Stimulated activated CD8-positive, alpha-beta memory T cell treated with anti-CD3 and anti-CD28 coated beads, Interleukin-12 subunit alpha, Interleukin-12 subunit beta, amount 100 ng/mL, for 4 hours (primary cell): Measurements from ENCODE around the gene TMEM272.

Source experiments
- DNase-seq: peaks from one replicate; pipeline ENCODE4 v3.0.0-alpha.2; 2020; ENCODE audit warnings: low read depth

Gene TMEM272, protein sequence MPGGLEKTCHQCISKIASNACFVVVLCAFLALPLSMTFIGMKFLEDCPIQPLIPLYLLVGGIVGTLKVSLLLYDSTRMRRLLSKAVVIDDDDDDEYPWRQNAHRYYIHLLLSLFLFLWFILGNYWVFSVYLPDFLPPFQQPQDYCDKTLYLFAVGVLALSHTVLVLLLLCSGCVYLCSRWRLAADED

GRCh38 chr13:51844862-51845573 lies at the start of gene TMEM272:
TSS of gene TMEM272 (minus strand) at chr13:51845177. CDS start at chr13:51838530, 6,647 bp downstream.
- DNase-seq = peak; percentile 26

DNA sequence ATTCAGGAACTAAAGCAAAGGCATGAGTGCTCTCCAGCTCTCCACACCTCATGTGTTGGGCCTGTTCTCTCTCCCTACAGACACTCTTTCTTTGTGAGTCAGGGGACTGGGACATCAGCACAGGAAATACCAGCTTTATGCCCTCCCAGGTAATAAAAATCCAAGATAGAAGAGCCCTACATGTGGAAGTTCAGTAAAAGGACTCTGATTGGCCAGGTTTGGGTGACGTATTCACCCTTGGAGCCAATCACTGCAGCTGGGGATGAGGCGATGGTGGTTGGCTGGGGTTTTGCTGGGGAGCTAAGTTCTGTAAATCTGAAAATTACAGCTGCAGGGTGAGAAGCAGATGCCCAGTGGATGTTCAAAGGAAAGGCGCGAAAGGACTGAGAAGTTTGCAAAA lies 49.3 kb upstream of the TMEM272 start:
- DNase-seq = no peak

DNA sequence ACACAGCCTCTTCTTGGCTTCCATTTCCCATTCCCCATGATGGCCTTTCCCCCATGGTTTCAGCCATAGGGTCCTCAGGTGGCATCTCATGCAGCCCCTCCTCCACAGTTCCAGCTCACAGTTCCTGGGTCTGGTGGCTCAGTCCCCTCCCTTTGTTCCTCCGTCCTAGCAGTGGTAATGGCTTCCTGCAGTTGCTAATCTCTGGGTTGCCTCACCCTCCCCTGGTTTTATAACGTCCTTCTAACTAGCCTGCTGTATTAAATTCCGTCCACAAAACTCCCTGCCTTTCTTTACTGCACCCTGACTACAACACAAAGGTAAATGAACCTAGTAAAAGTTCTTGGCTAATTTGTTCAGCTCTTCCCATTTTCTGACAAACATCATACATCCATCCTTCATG lies 47.7 kb upstream of the TMEM272 start:
- no peak for DNase-seq

- no peak for DNase-seq
These were observed 42.5 kb upstream of the TMEM272 start for GRCh38 chr13:51887468-51887867.

DNA sequence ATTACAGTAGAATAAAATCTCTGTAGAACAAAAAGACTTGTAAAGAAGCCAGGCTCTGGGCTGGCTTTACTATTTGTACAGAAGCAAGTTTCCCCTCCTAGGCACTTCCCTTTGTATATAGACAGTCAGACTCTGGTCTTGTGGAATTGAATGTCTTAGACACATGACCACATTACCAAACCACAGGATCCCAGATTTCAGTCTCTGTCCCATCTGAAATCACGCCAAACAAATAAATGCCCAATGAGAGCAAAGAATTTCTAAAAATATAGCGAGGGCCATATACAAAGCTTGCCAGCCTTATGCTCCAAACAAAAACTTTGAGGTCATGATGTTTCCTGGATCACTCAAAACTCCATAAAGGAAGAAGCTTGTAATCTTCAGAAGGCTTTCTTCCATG lies 40.7 kb upstream of the TMEM272 start:
- DNase-seq = no peak

- DNase-seq = no peak
These were observed 38.2 kb upstream of the TMEM272 start for GRCh38 chr13:51883226-51883600.

GRCh38 chr13:51882570-51883225 lies 37.7 kb upstream of the TMEM272 start:
- no peak for DNase-seq

DNA sequence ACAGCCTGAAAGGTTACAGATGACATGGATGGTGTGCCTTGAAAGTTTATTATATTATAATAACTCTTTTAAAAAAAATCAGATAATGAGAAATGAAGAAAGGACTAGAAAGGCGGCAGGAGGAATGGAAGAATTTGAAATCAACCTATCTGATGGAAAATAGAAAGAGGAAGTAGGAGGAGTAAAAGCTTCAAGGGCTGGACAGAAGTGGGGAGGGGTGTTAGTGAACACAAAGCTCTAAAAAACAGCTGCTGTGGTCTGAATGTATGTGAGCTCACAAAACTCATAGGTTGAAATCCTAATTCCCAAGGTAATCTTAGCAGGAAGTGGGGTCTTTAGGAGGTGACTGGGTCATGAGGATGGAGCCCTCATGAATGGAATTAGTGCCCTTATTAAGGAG lies 36.3 kb upstream of the TMEM272 start:
- no peak for DNase-seq

DNA sequence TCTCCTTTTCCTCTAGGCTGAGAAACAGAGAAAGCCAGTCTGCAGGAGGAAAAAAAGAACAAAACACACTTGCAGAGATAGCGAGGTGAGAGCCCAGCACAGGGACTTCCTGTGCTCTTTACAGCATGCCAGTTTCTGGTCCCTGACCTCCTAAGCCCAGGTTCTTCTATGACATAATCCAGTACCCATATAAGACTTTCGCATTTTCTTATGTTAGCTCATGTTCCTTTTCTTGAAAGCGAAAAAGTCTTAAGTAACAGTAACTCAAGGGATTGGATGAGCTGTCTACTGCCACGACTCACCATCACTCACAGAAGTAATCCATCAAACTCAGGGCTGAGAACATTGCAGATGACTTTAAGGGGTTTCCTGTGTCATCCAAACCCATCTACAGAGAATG lies 34.2 kb upstream of the TMEM272 start:
- no peak for DNase-seq

- no peak for DNase-seq
These were observed 29.7 kb upstream of the TMEM272 start for GRCh38 chr13:51874651-51875050.

DNA sequence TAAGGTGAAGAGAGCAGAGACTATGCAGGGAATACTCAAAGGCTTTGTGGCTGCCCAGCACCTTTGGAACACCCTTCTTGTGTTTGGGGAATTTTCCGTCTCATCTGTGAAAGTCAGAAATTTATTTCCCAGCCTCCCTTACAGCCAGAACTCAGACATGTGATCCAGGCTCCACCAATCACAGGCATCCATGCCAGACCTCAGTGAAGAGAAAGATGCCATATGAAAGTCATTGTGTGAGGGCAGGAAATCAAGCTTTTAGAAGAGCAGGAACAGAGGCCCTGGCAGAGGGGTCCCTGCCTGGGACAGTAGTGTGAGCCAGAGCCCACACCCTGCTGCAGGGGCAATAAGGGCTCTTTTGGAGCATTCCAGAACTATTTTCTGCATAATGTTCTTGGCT lies 28.9 kb upstream of the TMEM272 start:
- DNase-seq = no peak

DNA sequence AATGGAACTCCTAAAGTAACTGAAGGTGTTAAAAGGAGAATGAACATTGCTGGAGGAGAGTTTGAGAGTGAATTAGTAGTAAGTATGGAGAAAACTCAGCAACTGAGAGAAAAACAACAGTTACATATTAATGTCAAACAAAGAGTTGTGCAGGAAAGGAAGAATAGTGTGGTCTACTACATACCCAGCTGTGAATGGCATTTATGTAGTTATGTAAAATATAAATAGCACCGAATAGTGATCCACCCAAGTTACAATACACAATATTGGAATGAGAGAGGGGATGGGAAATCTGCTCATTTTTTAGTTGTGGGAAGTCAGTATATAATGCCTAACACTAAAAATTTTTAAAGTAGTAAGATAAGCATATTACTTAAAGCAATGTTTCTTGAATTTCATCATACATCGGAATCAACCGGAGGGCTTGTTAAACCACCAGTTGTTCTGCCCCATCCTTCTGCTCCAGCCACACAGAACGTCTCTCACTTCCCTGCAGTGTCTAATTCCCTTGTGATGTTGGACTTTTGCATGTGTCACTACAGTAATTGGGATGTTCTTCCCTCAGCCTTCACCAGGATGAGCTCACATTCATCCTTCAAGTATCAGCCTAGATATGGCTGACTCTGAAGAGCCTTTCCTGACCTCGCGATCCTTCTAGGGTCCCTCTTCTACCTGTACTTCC lies 28.3 kb upstream of the TMEM272 start:
- no peak for DNase-seq

DNA sequence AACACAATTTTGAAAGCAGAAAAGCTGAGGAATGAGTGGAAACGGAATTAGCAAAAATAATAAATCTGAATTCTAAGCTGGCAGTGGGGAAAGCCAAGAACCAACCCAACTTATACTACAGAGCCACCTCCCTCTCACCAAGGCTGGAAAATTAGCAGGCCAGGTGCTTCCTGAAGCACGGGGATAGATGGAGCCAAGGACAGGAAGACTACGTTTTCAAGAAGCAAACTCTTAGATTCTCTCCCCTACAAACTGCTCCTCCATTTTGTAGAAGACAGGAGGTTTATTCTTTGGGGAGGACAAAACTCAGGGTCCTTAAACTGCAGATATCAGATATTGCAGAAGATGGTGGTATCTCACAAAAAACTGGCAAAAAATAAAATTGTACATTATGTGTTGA lies 25.6 kb upstream of the TMEM272 start:
- no peak for DNase-seq

DNA sequence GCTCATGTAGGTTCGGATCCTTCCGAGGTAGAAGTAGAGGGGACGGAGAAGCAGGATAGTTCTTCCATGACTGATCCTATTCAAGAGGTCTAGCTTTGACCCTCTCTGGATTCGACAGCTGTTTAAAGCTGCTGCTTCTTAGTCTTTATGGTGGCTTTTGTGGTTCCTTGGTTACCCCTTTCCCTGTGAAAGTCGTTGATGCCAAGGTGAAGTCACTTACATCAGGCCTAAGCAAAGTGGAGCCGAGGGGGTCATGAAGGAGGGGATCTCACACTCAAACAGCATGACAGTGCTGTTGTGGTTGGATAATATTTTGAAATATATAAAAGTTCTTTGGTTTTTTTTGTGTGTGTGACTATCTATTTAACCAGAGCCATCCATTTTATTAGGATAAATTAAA lies 24.9 kb upstream of the TMEM272 start:
- DNase-seq = no peak

- no peak for DNase-seq
These were observed 22.1 kb upstream of the TMEM272 start for GRCh38 chr13:51867062-51867461.

DNA sequence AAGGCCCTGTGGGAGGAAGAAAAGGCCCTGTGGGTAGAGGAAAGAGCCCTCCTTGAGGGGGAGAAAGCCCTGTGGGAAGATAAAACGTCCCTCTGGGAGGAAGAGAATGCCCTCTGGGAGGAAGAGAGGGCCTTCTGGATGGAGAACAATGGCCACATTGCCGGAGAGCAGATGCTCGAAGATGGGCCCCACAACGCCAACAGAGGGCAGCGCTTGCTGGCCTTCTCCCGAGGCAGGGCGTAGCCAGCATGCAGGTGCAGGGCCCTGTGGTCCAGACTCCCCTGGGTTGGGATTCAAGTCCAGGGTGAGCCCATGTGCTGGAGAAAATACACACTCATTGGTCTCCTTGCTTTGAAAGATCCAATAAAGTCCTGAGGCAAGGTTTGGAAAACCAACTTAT lies 20.9 kb upstream of the TMEM272 start:
- DNase-seq = no peak

GRCh38 chr13:51862957-51863356 lies 18.0 kb upstream of the TMEM272 start:
- DNase-seq = no peak

DNA sequence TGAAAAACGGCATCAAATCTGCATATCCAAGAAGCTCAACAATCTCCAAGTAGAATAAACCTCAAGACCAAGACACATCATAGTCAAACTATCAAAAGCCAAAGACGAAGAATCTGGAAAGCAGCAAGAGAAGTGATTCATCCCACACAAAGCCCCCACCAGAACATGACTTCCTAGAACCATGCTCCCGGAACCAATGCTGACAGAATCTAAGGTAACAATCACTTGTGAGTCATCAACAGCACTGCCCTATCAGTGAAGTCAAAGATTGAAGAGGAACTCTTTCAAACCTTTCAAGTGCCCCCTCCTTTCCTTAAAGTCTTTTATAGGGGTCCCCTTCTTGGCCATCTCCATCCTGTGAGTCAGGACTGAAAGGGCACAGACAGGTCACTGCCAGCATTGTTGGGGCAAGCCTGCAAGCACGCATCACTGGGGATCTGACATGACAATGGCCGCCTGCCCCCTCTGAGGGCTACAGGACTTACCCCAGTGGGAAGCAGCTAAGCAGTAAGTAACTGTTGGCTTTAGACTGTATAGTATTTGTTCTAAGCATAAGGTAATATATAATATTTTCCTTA lies 16.8 kb upstream of the TMEM272 start, which contains the start of gene CCDC70:
Gene CCDC70, plus strand, starts transcription at position 247 of the 578 bp plus-strand sequence. CDS start 3,443 bp downstream, outside the sequence.
- no peak for DNase-seq

DNA sequence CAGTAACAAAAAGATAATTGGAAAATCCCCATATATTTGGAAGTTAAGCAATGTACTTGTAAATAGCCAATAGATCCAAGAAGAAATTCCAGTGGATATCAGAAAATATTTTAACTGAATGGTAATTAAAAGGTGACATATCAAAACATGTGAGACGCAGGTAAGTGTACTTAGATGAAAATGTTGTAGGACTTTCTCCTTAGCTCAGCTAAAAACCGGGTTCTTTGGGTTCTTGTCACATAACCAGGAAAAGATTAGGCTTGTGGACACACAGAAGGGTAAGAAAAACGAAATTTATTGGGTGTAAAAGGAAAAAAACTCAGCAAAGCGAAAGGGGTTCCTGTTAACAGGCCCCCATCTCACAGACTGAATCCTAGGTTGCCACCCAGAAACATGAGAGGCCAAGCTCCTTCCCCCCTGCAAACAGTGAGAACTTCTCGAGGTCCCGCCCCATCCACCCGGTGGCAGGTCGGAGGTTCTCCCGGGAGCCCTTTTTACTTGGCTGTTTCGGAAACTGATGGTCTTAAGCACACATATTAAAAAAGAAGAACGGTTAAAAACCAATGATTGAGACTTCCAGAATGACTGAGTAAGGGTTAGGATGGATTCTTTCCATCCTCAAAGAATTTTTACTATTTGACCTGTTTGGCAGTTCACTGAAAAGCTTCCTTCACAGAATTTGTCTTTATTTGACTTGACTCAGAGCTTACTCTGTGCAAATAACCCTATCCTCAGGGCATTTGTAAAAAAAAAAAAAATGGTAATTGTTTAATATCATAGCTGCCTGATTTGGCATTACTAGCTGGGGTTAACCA lies 13.7 kb upstream of the TMEM272 start:
- no peak for DNase-seq

DNA sequence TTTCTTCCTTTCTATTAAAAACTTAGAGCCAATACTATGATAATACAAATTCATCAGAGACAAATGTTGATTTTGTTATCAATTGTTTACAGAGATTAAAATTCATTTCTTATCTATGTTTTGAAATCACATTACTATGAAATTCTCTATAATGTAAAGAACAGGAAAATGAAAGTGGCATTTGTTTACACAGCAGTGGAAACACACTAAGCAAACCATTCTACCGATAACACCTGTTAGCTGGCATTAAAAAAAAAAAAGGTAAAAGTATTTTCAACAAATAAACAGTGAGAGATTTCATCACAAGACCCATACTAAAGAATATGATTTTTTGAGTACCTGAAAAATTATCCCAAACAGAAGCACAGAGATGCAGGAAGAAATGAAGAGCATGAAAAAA lies 12.0 kb upstream of the TMEM272 start:
- DNase-seq = no peak

DNA sequence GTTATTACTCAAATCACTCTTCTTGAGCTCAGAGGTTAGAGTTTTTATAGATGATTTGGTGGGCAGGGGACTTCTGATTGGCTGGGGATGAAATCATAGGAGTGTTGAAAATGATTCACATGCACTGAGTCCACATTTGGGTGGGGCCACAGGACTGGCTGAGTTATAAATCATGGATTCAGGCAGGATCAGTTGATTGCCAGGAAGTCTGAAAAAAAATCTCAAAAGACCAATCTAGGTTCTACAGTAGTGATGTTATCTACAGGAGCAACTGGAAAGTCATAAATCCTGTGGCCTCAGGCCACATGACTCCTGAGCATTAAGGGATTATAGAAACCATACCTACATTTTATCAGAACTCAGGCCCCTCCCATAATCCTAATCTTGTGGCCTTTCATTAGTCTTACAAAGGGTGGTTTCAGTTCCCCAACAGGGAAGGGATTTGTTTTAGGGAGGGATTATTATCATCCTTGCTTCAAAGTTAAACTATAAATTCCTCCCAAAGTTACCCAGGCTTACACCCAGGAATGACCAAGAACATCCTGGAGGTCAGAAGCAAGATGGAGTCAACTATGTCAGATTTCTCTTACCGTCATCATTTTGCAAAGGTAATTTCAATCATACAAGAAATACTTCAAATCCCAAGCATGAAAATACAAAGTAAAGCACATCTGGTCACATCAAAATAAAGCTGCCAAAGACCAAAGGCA lies 11.2 kb upstream of the TMEM272 start:
- DNase-seq = no peak
